Mesodermal cell (in vitro differentiated cells): Measurements from ENCODE around the gene NDUFA6.
"Not testable (repeated sequence)": the region's sequence is repeated elsewhere in the genome, so short reads cannot be mapped to it uniquely, and the experiment has no call there.

Experiments used
- H3K27ac ChIP-seq: 2 replicates; pipeline ENCODE4 v1.7.0; 2013; ENCODE audit warnings: mild to moderate bottlenecking, low read depth, low read length, moderate library complexity; ENCODE audit not compliant: severe bottlenecking
- H3K36me3 ChIP-seq: 2 replicates; pipeline ENCODE4 v1.7.1; 2013; ENCODE audit warnings: mild to moderate bottlenecking, low read length, moderate library complexity; ENCODE audit not compliant: control insufficient read depth, insufficient read depth
- H3K4me1 ChIP-seq: one replicate; pipeline ENCODE4 v1.7.1; 2013; ENCODE audit warnings: mild to moderate bottlenecking, low read length; ENCODE audit not compliant: insufficient read depth, control insufficient read depth, poor library complexity, severe bottlenecking
- H3K4me3 ChIP-seq: 2 replicates; pipeline ENCODE4 v1.7.0; 2013; ENCODE audit warnings: low read length, control low read depth, mild to moderate bottlenecking; ENCODE audit not compliant: insufficient read depth, poor library complexity, severe bottlenecking; ENCODE audit errors: extremely low read depth
- H3K9me3 ChIP-seq: 2 replicates; pipeline ENCODE4 v1.7.1; 2013; ENCODE audit warnings: mild to moderate bottlenecking, low read length, moderate library complexity; ENCODE audit not compliant: control insufficient read depth
- WGBS, 2 experiments: methylation state at CpG; one replicate each; pipeline ENCODE4 v1.1.5; 2013; ENCODE audit warnings: missing lambda C conversion rate in 2 of 2; ENCODE audit not compliant: insufficient coverage in 2 of 2; 5-methylcytosine and 5-hydroxymethylcytosine counted together

Gene NDUFA6

DNA sequence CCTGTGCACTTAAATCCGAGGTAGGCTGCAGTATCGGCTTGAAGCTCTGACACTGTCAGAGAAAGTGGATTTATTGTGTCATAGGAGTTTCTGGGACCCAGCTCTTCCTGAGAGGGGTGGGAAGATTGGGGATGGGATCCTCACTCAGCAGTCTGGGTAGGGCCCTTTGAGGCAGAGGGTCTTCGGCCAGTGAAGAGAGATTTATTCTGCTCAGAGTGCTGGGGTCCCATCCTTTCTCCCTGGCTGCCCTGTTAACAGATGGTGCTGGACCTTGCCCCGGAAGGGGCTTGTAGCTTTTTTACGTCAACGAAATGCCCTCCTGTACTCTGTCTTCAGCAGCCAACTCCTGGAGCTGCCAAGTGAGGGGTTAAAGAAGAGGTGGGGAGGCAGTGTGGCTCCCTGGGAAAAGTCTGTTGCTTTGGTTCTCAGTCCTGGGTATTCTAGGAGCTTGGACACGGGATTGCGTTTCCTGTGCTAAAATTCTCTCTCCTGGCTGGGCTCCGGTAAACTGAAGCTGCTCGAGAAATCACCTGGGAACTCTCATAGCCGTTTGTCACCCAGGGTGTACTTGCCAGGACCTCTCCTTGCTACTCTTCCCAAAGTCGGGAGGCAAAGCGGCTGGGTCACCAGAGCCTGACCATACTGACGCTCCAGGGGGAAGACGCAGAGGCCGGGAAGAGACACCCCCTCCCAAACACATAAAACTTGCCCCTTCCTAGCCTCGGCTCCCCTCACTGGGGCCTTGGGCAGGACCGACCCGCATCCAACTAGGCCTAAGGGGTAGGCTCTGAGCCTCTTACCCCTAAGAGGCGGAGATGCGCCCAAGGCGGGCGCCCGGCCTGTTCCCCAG lies 11.9 kb downstream of the NDUFA6 start:
- H3K4me1 ChIP-seq, result peaks cover 3% of the 10 kb centered on the region
- peaks cover 21% of the 10 kb centered on the region for H3K36me3 ChIP-seq
- WGBS, 2 experiments, result 87 to 88% methylated on average over 15 to 17 of the region's 24 CpGs
- no peaks in the 10 kb centered on the region for H3K9me3 ChIP-seq
- H3K27ac ChIP-seq, result peak overlapping the region; percentile 95
- peak overlapping the region; percentile 64 for H3K4me3 ChIP-seq

DNA sequence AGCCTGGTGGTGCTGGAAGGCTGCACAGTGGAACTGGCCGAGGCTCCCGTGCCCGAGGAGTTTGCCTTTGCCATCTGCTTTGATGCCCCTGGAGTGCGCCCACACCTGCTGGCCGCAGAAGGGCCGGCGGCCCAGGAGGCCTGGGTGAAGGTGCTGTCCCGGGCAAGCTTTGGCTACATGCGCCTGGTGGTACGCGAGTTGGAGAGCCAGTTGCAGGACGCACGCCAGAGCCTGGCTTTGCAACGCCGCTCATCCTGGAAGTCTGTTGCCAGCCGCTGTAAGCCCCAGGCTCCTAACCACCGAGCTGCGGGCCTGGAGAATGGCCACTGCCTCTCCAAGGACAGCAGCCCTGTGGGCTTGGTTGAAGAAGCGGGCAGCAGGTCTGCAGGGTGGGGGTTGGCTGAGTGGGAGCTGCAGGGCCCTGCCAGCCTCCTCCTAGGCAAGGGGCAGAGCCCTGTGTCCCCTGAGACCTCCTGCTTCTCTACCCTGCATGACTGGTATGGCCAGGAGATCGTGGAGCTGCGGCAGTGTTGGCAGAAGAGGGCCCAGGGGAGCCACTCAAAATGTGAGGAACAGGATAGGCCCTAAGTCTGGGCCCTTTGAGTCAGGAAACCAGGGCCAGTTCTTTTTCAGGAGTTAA lies 13.0 kb downstream of the NDUFA6 start:
- Histone ChIP-seq H3K36me3 (peaks cover 11% of the 10 kb centered on the region), H3K4me3 (no peak overlapping the region), H3K9me3 (no peaks in the 10 kb centered on the region), H3K27ac (no peak overlapping the region), H3K4me1 (peaks cover 3% of the 10 kb centered on the region)
- WGBS, 2 experiments, result 93 to 94% methylated on average over 21 of the region's 21 CpGs

GRCh38 chr22:42076764-42077485 lies 13.6 kb downstream of the NDUFA6 start:
- H3K9me3 ChIP-seq, result no peaks in the 10 kb centered on the region
- H3K4me3 ChIP-seq, result no peak overlapping the region
- no peak overlapping the region for H3K27ac ChIP-seq
- 94 to 96% methylated on average over 19 to 20 of the region's 20 CpGs for WGBS, 2 experiments
- H3K36me3 ChIP-seq, result peaks cover 4% of the 10 kb centered on the region
- H3K4me1 ChIP-seq, result peaks cover 3% of the 10 kb centered on the region

DNA sequence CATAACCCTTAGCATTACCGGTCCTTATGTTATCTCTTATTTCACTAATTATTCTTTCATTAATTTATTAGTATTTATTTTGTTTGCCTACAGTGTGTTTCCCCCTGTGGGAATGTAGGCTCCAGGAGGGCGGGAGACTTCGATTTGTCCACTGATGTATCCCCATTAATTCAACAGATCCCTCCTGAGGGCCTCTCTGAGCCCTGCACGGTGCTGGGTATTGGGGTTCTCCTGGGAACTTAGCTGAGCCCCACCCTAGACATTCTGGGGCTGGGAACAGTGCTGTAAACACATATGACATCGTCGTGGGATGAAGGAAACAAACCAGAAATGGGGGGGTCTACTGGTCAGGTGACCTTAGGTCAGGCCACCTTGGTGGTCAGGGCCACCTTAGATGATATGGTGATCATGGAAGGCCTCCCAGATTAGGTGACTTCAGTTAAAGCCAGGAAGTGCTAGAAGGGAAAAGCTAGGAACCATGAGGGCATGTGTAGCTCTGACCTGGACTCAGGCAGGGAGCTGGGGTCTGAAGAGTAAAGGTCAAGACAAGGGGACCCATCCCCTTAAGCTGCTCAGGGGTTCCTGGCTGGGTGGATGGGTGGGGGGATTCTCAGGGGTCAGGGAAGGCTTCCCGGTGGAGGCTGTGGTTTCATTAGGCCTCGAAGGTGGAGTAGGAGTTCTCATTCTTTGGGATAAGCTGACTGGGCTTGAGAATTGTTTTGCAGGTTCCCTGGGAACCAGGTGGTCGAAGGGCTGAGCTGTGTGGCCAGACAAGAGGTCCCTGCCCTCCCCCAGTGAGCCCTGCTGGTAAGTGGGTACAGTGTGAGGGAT lies 15.5 kb downstream of the NDUFA6 start:
- peaks cover 3% of the 10 kb centered on the region for H3K4me1 ChIP-seq
- no peaks in the 10 kb centered on the region for H3K36me3 ChIP-seq
- H3K27ac ChIP-seq, result no peak overlapping the region
- peak overlapping the region; percentile 22 for H3K4me3 ChIP-seq
- no peaks in the 10 kb centered on the region for H3K9me3 ChIP-seq
- 95 to 98% methylated on average over 6 of the region's 9 CpGs for WGBS, 2 experiments

- Histone ChIP-seq H3K36me3 (no peaks in the 10 kb centered on the region), H3K9me3 (no peaks in the 10 kb centered on the region), H3K27ac (no peak within 1 kb of the TSS), H3K4me1 (peaks cover 3% of the 10 kb centered on the region), H3K4me3 (peak within 1 kb of the TSS; percentile 22)
- WGBS, 2 experiments, result 20 to 30% methylated on average over 30 to 43 of the region's 55 CpGs
Observed at GRCh38 chr22:42074132-42074811, 16.3 kb downstream of the NDUFA6 start, which contains the start of gene PHETA2. Gene PHETA2 (plus strand): TSS chr22:42074248. CDS start chr22:42077294, 3,046 bp downstream.

DNA sequence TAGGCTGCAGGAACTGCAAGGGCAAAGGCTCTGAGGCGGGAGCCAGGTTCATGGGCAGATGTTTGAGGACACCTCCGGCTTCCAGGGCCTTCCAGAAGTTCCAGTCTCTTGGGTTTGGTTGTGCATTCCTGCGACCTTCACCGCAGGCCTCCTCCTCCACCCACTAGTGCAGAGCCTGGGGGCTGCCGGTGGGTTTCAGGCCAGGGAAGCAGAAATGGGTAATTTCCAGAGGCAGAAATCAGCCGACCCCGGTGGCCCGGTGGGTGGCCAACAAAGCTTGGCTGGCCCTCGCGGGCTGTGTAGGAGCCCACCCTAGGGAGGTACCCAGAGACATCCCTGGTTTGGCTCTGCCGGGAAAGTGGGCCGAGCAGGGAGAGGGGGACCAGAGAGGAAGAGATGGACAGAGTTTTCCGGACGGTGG lies 16.9 kb downstream of the NDUFA6 start:
- WGBS, 2 experiments, result 92 to 95% methylated on average over 9 to 12 of the region's 14 CpGs
- no peaks in the 10 kb centered on the region for H3K36me3 ChIP-seq
- no peaks in the 10 kb centered on the region for H3K9me3 ChIP-seq
- H3K4me3 ChIP-seq, result no peak overlapping the region
- H3K4me1 ChIP-seq, result no peaks in the 10 kb centered on the region
- H3K27ac ChIP-seq, result no peak overlapping the region

DNA sequence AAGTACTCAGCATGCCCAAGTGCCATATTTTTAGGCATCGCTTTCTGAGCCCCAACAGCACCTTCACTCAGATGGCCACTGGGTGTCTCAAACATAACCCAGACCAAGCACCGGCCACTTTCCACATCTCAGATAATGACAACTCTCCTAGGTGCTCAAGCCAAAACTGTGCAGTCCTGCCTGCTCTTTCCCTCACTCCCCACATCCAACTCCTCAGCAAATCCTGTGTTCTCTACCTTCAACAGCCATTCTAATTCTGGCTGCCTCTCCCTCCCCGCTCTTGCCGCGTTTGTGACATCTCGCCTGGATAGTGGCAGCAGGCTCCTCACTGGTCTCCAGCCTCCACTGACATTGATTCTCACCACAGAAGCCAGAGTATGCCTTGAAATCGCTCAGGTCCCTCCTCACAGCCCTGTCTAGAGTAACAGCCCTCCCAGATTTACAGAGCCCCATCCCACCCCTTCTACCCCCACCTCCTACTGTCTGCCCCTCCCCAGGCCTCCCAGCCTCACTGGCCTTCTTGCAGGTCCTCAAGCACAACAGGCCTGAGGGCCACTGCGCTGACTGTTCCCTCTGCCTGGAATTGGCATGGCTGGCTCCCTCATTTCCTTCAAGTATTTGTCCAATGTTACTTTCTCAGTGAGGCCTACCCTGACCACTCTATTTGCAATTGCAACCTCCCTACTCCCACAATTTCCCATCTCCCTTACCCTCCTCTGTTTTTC lies 17.8 kb downstream of the NDUFA6 start:
- Histone ChIP-seq H3K4me1 (no peaks in the 10 kb centered on the region), H3K4me3 (no peak overlapping the region), H3K9me3 (no peaks in the 10 kb centered on the region), H3K27ac (no peak overlapping the region), H3K36me3 (peaks cover 8% of the 10 kb centered on the region)
- WGBS, 2 experiments, result 80 to 84% methylated on average over 8 of the region's 8 CpGs

- not testable (repeated sequence) for H3K4me3 ChIP-seq, H3K27ac ChIP-seq, H3K9me3 ChIP-seq, H3K4me1 ChIP-seq
- 87 to 91% methylated on average over 7 of the region's 7 CpGs for WGBS, 2 experiments
- peaks cover 20% of the 10 kb centered on the region for H3K36me3 ChIP-seq
Observed at GRCh38 chr22:42071508-42071907, 19.1 kb downstream of the NDUFA6 start.

GRCh38 chr22:42070517-42071422 lies 19.8 kb downstream of the NDUFA6 start, which contains the start of gene NAGA:
Gene NAGA (minus strand): TSS chr22:42070812. CDS start chr22:42070297, 515 bp downstream.
- Histone ChIP-seq H3K9me3 (no peaks in the 10 kb centered on the region), H3K36me3 (peaks cover 20% of the 10 kb centered on the region), H3K27ac (peak within 1 kb of the TSS; percentile 57), H3K4me3 (peak within 1 kb of the TSS; percentile 57), H3K4me1 (no peaks in the 10 kb centered on the region)
- 2 to 5% methylated on average over 42 of the region's 56 CpGs for WGBS, 2 experiments
